Measurements from ENCODE around the gene CALML3.

DNA sequence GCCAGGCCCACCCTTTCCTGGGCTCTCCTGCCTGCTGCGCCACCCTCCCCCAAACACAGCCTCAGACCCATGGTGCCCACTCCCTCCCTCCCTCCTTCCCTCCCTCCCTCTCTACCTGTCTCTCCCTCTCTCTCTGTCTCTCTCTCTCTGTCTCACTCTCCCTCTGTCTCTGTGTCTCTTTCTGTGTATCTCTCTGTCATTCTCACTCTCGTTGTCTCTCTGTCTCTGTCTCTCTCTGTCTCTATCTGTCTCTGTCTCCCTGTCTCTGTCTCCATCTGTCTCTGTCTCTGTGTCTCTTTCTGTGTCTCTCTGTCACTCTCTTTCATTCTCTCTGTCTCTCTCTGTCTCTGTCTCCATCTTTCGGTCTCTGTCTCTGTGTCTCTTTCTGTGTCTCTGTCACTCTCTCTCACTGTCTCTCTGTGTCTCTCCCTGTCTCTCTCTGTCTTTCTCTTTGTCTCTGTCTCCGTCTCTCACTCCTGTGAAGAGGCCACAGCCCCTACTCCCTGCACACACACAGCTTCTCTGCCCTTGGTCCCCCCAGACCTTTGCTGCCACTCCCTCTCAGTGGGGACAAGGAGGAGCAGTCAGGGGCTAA lies 51.5 kb downstream of the CALML3 start:
- TF ChIP-seq POLR2AphosphoS5 (IDR thresholded peaks at IDR 0.05) (no peak), POLR2A (IDR thresholded peaks at IDR 0.05) (no peak)
